ENCODE measurements around the gene DNAH17. TPM values are rescaled to one million over a fixed set of nuclear protein-coding genes. Genes with fewer than 3 reads are reported as not detected.

Gene DNAH17
- total RNA-seq = 0.10 TPM in 1 of 2 replicates, not detected in the other

DNA sequence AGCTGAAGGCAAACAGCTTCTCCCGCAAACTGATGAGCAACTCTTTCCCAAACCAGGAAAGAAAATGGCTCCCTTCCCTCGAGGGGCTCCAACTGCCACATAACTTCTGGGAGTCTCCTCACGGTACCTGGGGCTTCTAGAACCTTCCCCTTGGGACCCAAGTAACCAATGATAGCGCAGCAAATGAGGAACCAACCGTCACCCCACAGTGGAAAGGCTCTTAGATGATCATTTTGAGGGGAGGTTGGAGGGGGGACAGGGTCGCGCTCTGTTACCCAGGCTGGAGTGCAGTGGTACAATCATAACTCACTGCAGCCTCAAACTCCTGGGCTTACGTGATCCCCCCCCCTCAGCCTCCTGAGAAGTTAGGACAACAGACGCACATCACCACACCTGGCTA lies at the start of gene DNAH17:
Gene DNAH17 (minus strand): TSS at position 101 of the 400 bp plus-strand sequence. CDS start 2,339 bp downstream, outside the sequence.

DNA sequence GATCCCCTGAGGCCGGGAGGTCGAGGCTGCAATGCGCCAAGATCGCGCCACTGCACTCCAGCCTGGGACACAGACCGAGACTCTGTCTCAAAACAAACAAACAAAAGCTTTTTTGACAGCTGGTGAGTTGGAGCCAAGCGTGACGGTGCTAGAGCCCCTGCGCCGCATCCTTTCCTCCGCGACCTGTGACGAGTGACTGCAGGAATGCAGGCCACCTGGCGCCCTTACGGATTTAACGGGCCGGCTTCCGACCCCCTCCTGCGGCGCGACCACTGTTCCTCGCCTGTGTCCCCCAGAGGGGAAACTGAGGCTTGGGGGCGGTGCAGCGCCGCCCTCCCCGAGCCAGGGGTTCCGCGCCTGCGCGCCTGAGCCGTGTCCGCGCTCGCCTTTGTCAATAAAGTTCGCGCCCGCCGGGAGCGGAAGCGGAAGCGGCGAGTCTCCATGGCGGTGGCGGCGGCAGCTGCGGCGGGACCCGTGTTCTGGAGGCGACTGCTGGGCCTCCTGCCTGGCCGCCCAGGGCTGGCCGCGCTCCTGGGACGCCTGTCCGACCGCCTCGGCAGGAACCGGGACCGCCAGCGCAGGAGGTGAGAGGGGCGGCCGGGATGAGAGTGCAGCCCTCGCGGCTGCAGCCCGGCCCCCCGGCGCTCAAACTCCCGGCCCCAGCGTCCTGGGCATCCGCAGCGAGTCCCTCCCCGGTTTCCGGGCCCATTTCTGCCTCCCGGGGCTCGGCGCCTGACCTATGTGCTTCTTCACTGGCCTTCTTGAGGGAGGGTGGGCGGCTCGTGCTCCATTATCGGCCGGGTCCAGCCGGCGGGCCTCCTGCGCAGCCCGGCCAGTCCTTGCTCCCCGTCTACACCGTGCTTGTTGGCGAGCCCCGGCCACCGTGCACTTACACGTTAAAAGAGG lies 198.7 kb downstream of the DNAH17 start, which contains the start of gene PGS1:
Gene PGS1 (plus strand): TSS at position 425 of the 906 bp plus-strand sequence. CDS start 17 bp downstream, at position 442.

Small RNAs within 50 kb of the gene (small RNA-seq; reads per million reads assigned to genes)
- gene RF00415 (not detected), gene RN7SL454P (not detected)

Other genes starting within 250 kb of the DNAH17 start
- gene SOCS3, start 217.3 kb downstream of the DNAH17 start, total RNA-seq = 15.0 and 26.7 TPM in 2 replicates
- gene PGS1, start 198.7 kb downstream of the DNAH17 start, total RNA-seq = 42.5 and 54.8 TPM in 2 replicates
- gene CYTH1, start 204.9 kb upstream of the DNAH17 start, total RNA-seq = 53.9 and 61.8 TPM in 2 replicates